ENCODE measurements around the gene MECP2.

The MECP2 gene

DNA sequence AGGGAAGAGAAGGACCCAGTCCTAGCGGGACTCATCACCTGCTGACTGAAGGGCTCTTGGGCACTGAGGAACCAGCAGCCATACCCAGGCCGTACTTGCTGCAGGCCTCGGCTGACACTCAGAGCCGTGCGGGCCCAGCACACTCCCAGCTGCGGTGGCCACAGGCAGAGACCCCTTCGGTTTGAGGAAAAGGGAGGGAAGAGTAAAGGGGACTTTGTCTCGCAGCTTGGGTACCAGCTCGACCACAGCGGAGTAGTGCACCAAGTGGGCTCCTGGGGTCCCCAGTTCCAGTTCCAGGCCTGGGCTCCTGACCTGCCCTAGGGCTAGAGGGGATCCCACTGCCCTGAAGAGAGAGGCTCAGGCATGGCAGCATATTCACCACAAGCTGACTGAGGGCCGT, 28.6 kb upstream of the MECP2 start:
- Histone ChIP-seq H3K9me3 (ENCODE audit: control insufficient read depth in 1 of 2, low read length in 2 of 2) (no peaks in the 10 kb centered on the region), H3K4me1 (ENCODE audit: control insufficient read depth in 1 of 2, insufficient read depth in 2 of 2, low read length in 2 of 2) (no peaks in the 10 kb centered on the region), H3K36me3 (ENCODE audit: control insufficient read depth in 1 of 2, insufficient read depth in 2 of 2, low read length in 2 of 2) (no peaks in the 10 kb centered on the region), H3K27me3 (ENCODE audit: low read depth, low read length) (no peaks in the 10 kb centered on the region), H3K27ac (ENCODE audit: low read length) (no peak overlapping the region), H3K4me3 (ENCODE audit: low read depth in 1 of 2, low read length in 2 of 2) (no peak overlapping the region)

DNA sequence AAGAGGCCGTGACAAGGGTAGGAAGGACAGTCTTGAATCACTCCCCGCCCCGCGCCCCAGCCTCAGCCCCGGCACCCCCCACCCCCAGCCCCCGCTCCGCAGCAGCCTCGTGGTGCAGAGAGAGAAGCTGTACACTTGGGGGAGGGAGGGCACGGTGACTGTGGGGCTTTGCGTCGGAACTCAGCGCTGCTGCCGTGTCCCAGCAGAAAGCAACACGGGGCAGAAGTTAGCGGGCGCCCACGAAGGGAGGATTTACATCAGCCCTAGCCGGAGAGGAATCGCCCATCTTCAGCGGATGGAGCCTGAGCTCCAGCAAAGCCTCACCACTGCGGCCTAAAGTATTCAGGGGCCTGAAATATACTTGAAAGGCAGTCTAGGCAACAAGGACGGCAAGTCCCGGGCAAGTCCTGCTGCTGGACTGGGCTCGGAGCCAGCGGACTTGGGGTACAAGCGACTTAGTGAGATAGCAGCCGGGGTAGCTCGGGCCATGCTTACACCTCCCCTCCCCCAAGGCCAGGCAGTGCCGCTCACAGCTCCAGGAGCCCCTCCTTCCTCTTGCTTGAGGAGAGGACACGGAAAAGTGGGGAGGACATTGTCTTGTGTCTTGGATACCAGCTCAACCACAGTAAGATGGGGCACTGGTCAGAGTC, 28.0 kb upstream of the MECP2 start:
- no peaks in the 10 kb centered on the region for H3K36me3 ChIP-seq (ENCODE audit: control insufficient read depth in 1 of 2, insufficient read depth in 2 of 2, low read length in 2 of 2)
- no peaks in the 10 kb centered on the region for H3K27me3 ChIP-seq (ENCODE audit: low read depth, low read length)
- H3K4me1 ChIP-seq (ENCODE audit: control insufficient read depth in 1 of 2, insufficient read depth in 2 of 2, low read length in 2 of 2): no peaks in the 10 kb centered on the region

DNA sequence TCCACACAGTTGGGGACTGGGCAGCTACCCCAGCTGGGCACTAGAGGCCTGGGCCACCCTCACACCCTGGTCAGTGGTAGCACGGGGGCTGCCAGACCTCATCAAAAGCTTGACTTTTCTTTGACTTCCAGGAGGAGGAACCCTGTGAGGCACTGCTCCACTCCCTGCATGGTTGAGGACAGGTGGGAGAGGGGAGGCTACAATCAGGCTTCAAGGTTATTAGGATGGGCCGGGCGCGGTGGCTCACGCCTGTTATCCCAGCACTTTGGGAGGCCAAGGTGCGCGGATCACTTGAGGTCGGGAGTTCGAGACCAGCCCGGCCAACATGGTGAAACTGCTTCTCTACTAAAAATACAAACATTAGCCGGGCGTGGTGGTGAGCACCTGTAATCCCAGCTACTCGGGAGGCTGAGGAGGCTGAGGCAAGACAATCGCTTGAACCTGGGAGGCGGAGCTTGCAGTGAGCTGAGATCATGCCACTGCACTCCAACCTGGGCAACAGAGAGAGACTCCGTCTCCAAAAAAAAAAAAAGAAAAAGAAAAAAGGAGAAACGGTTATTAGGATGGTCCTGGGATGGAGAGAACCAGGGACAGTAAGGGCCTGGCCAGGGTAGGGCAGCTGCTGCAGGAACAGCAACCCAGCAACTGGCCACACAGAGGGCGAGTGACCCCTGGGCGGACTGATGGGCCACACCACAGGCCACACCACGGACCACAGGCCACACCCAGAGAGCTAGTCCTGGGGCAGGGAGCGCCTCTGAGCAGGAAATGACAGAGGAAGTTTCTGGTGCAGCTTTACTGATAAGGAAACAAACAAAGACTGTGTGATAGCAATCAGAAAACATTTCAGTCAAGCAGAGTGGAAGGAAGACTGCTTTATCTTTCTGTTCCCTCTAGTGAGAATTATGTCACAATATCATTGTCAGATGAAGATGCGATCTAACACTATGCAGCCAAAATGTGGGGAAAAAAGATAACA, 26.0 kb upstream of the MECP2 start:
- H3K4me3 ChIP-seq (ENCODE audit: low read depth in 1 of 2, low read length in 2 of 2): no peak overlapping the region
- no peak overlapping the region for H3K27ac ChIP-seq (ENCODE audit: low read length)
- no peaks in the 10 kb centered on the region for H3K4me1 ChIP-seq (ENCODE audit: control insufficient read depth in 1 of 2, insufficient read depth in 2 of 2, low read length in 2 of 2)
- H3K36me3 ChIP-seq (ENCODE audit: control insufficient read depth in 1 of 2, insufficient read depth in 2 of 2, low read length in 2 of 2): no peaks in the 10 kb centered on the region
- H3K9me3 ChIP-seq (ENCODE audit: control insufficient read depth in 1 of 2, low read length in 2 of 2): no peaks in the 10 kb centered on the region
- no peaks in the 10 kb centered on the region for H3K27me3 ChIP-seq (ENCODE audit: low read depth, low read length)

More for the DNA sequence above, 28.0 kb upstream of the MECP2 start:
- Histone ChIP-seq H3K4me3 (ENCODE audit: low read depth in 1 of 2, low read length in 2 of 2) (no peak overlapping the region), H3K9me3 (ENCODE audit: control insufficient read depth in 1 of 2, low read length in 2 of 2) (no peaks in the 10 kb centered on the region), H3K27ac (ENCODE audit: low read length) (no peak overlapping the region)

DNA sequence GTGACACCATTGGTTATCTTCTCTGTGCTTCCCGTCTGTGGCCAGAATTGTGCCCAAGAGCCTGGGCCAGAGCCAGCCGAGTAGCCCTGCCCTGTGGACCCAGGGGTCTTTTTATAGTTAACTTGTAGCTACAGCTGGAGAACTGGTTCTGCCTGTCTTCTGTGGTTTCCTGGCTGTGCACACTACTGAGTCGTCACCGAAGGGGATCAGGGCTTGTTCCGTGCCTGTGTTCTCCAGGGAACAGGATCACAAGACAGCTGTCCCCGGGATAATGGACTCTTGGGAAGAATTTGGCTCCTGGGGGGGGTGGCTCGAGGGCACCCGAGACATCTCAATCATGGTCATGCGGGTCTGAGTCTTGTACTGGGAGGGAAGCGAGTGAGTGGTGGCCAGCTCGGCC, 24.4 kb upstream of the MECP2 start:
- Histone ChIP-seq H3K4me3 (ENCODE audit: low read depth in 1 of 2, low read length in 2 of 2) (no peak overlapping the region), H3K4me1 (ENCODE audit: control insufficient read depth in 1 of 2, insufficient read depth in 2 of 2, low read length in 2 of 2) (no peaks in the 10 kb centered on the region), H3K36me3 (ENCODE audit: control insufficient read depth in 1 of 2, insufficient read depth in 2 of 2, low read length in 2 of 2) (no peaks in the 10 kb centered on the region), H3K27me3 (ENCODE audit: low read depth, low read length) (no peaks in the 10 kb centered on the region), H3K27ac (ENCODE audit: low read length) (no peak overlapping the region), H3K9me3 (ENCODE audit: control insufficient read depth in 1 of 2, low read length in 2 of 2) (no peaks in the 10 kb centered on the region)

DNA sequence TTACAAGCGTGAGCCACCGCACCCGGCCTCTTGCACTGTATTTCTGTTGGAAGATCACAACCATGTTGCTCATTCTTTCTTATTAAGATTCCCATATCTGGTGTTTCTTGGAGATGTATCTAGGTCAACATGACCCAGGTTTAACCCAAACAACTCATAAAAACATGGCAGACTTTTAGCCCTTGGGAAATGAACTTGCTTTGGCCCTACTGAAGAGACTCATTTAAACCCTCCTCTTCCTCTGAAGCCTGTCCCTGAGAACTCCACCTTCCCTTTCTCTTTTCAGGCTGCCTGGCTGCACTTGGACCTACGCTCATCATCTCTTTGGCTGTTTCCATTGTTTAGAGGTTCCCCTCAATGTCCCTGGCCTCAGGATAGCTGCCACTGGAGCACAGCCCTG, 23.7 kb upstream of the MECP2 start:
- Histone ChIP-seq H3K27me3 (ENCODE audit: low read depth, low read length) (no peaks in the 10 kb centered on the region), H3K9me3 (ENCODE audit: control insufficient read depth in 1 of 2, low read length in 2 of 2) (no peaks in the 10 kb centered on the region), H3K36me3 (ENCODE audit: control insufficient read depth in 1 of 2, insufficient read depth in 2 of 2, low read length in 2 of 2) (no peaks in the 10 kb centered on the region), H3K27ac (ENCODE audit: low read length) (no peak overlapping the region), H3K4me1 (ENCODE audit: control insufficient read depth in 1 of 2, insufficient read depth in 2 of 2, low read length in 2 of 2) (no peaks in the 10 kb centered on the region), H3K4me3 (ENCODE audit: low read depth in 1 of 2, low read length in 2 of 2) (no peak overlapping the region)

DNA sequence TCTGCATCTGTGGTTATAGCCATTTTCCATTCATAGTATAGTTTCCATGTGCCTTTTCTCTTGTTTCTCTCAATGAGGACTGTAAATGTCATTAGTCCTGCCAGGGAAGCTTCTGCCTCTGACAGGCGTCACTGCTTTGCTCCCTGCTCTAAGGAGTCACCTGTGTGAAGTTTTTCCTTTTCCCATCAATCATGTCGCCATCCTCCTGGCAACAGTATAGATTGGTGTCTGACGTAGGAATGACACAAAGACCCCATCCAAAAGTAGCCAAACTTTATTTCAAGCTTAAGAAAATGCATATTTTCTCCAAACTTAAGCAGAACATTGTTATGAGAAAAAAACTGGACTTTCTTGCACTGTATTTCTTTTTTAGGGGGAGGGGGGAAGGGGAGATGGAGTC, 23.1 kb upstream of the MECP2 start:
- no peaks in the 10 kb centered on the region for H3K9me3 ChIP-seq (ENCODE audit: control insufficient read depth in 1 of 2, low read length in 2 of 2)
- no peaks in the 10 kb centered on the region for H3K4me1 ChIP-seq (ENCODE audit: control insufficient read depth in 1 of 2, insufficient read depth in 2 of 2, low read length in 2 of 2)
- no peak overlapping the region for H3K4me3 ChIP-seq (ENCODE audit: low read depth in 1 of 2, low read length in 2 of 2)
- no peaks in the 10 kb centered on the region for H3K36me3 ChIP-seq (ENCODE audit: control insufficient read depth in 1 of 2, insufficient read depth in 2 of 2, low read length in 2 of 2)
- no peak overlapping the region for H3K27ac ChIP-seq (ENCODE audit: low read length)
- no peaks in the 10 kb centered on the region for H3K27me3 ChIP-seq (ENCODE audit: low read depth, low read length)

DNA sequence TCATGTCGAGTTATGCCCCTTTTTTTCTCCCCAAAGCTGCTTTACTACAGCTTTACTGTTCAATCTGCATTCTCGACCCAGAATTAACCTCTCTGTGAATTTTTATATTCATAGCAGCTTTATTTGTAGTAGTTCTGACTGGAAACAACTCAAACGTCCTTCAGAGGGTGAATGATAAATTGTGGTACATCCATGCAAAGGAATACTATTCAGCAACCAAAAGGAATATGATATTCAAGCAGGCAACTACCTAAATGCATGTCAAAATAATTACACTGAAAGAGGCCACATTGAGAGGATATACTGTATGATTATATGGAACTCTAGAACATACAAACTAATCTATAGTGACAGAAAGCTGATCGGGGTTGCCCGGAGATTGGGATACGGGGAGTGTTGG, 20.0 kb upstream of the MECP2 start:
- Histone ChIP-seq H3K4me3 (ENCODE audit: low read depth in 1 of 2, low read length in 2 of 2) (no peak overlapping the region), H3K9me3 (ENCODE audit: control insufficient read depth in 1 of 2, low read length in 2 of 2) (no peaks in the 10 kb centered on the region), H3K4me1 (ENCODE audit: control insufficient read depth in 1 of 2, insufficient read depth in 2 of 2, low read length in 2 of 2) (no peaks in the 10 kb centered on the region), H3K27me3 (ENCODE audit: low read depth, low read length) (no peaks in the 10 kb centered on the region), H3K27ac (ENCODE audit: low read length) (no peak overlapping the region), H3K36me3 (ENCODE audit: control insufficient read depth in 1 of 2, insufficient read depth in 2 of 2, low read length in 2 of 2) (no peaks in the 10 kb centered on the region)

DNA sequence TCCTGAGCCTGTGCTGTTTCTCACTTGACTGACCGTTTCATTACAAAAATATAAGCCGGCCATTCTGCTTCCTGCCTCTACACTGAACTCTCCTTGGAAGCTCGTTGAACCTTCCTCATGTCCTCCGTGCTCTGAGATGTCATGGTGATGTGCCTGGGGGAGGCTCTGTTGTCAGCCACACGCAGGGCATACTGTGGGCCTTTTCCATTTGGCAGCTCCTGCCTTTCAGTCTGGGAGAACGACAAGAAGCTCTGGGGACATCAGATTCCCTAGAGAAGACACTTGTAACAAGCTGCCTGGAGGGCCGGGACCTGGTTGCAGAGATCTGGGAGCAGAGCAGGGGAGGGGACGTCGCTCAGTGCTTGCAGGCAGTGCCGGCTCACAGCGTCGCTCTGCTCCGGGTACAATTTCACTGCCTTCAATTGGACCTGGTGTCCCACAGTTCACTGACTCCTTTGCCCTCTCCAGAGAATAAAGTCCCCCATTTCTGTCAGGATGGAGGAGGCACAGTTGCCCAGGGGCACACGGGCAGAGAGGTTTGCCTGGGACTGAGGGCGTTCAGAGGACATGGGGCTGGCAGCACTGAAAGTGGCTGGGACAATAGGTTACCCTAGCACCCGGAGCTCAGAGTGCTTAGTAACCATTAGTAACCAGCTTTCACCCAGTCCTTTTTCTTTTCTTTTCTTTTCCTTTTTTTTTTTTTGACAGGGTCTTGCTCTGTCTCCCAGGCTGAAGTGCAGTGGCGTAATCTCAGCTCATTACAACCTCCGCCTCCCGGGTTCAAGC, 19.1 kb upstream of the MECP2 start:
- Histone ChIP-seq H3K27me3 (ENCODE audit: low read depth, low read length) (no peaks in the 10 kb centered on the region), H3K4me3 (ENCODE audit: low read depth in 1 of 2, low read length in 2 of 2) (no peak overlapping the region), H3K9me3 (ENCODE audit: control insufficient read depth in 1 of 2, low read length in 2 of 2) (no peaks in the 10 kb centered on the region), H3K4me1 (ENCODE audit: control insufficient read depth in 1 of 2, insufficient read depth in 2 of 2, low read length in 2 of 2) (no peaks in the 10 kb centered on the region), H3K27ac (ENCODE audit: low read length) (no peak overlapping the region), H3K36me3 (ENCODE audit: control insufficient read depth in 1 of 2, insufficient read depth in 2 of 2, low read length in 2 of 2) (no peaks in the 10 kb centered on the region)

DNA sequence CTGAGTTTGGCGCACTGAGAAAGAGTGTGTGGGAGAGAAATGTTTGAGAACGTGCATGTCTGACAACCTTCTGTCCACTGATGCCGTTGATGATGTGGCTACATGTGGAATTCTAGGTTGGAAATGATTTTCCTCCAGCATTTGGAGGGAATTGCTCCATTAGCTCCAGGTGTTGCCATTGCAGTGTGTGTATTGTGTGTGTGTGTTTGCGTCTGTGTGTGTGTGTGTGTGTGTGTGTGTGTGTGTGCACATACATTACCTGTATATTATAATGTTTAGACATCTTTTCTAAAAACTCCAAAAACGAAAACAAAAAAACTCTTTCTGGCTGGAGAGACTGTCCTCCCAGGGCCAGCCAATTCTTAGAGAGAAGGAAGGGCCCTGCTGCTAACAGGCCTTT, 18.2 kb upstream of the MECP2 start:
- Histone ChIP-seq H3K9me3 (ENCODE audit: control insufficient read depth in 1 of 2, low read length in 2 of 2) (no peaks in the 10 kb centered on the region), H3K4me1 (ENCODE audit: control insufficient read depth in 1 of 2, insufficient read depth in 2 of 2, low read length in 2 of 2) (no peaks in the 10 kb centered on the region), H3K27me3 (ENCODE audit: low read depth, low read length) (no peaks in the 10 kb centered on the region), H3K4me3 (ENCODE audit: low read depth in 1 of 2, low read length in 2 of 2) (no peak overlapping the region), H3K36me3 (ENCODE audit: control insufficient read depth in 1 of 2, insufficient read depth in 2 of 2, low read length in 2 of 2) (no peaks in the 10 kb centered on the region), H3K27ac (ENCODE audit: low read length) (no peak overlapping the region)

DNA sequence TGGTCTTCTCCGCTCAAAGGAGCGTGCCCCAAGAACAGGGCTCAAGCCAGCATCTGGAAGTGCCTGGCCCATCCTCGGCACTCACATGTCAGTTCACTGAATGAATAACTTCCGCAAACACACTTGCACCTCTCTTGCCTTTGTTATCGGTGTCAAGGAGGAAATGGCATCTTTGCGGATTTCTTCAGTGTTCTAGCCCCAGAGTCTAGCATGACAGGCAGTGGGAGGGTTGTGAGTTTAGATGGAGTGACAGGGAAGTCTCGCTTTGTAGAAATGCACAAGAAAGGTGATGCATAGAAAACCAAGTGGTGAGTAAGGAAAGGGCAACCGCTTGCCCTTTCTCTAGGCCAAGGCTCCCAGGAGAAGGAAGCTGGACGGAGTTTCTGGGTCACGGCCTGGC, 17.6 kb upstream of the MECP2 start:
- no peaks in the 10 kb centered on the region for H3K27me3 ChIP-seq (ENCODE audit: low read depth, low read length)
- no peaks in the 10 kb centered on the region for H3K4me1 ChIP-seq (ENCODE audit: control insufficient read depth in 1 of 2, insufficient read depth in 2 of 2, low read length in 2 of 2)
- no peak overlapping the region for H3K27ac ChIP-seq (ENCODE audit: low read length)
- H3K36me3 ChIP-seq (ENCODE audit: control insufficient read depth in 1 of 2, insufficient read depth in 2 of 2, low read length in 2 of 2): no peaks in the 10 kb centered on the region
- H3K9me3 ChIP-seq (ENCODE audit: control insufficient read depth in 1 of 2, low read length in 2 of 2): no peaks in the 10 kb centered on the region
- no peak overlapping the region for H3K4me3 ChIP-seq (ENCODE audit: low read depth in 1 of 2, low read length in 2 of 2)

DNA sequence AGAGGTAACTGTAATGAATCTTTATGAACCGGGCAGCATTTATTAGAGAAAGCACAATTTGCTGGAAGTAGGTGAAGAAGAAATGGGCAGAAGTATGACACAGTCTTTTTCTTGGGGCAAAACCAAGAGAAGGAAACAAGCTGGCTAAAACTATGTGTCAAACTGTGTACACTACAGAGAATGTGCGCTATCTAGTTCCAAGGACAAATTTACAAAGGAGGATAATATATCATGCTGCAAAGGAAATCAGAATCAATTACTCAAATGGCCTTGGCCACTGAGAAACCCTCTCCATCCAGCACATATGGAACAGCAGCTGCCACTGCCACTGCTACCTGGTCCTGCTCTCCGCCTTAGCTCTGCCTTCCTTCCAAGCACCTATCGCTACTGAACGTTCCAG, 17.1 kb upstream of the MECP2 start:
- no peaks in the 10 kb centered on the region for H3K9me3 ChIP-seq (ENCODE audit: control insufficient read depth in 1 of 2, low read length in 2 of 2)
- H3K27me3 ChIP-seq (ENCODE audit: low read depth, low read length): no peaks in the 10 kb centered on the region
- H3K36me3 ChIP-seq (ENCODE audit: control insufficient read depth in 1 of 2, insufficient read depth in 2 of 2, low read length in 2 of 2): no peaks in the 10 kb centered on the region
- no peaks in the 10 kb centered on the region for H3K4me1 ChIP-seq (ENCODE audit: control insufficient read depth in 1 of 2, insufficient read depth in 2 of 2, low read length in 2 of 2)
- H3K4me3 ChIP-seq (ENCODE audit: low read depth in 1 of 2, low read length in 2 of 2): no peak overlapping the region
- H3K27ac ChIP-seq (ENCODE audit: low read length): no peak overlapping the region

Measured in muscle layer of duodenum (tissue), 2 donors.